Stimulated activated CD4-positive, alpha-beta T cell treated with anti-CD3 and anti-CD28 coated beads, Interleukin-4, amount 100 ng/mL, for 48 hours (primary cell): Measurements from ENCODE around the gene NSUN4.

Source experiments
- DNase-seq, 2 donors: peaks; one replicate each; pipeline ENCODE4 v3.0.0-alpha.2; 2020; ENCODE audit warnings: low read depth in 2 of 2

NSUN4 gene

GRCh38 chr1:46405724-46406123 is 65.1 kb downstream of the NSUN4 start:
- no peak for DNase-seq

DNA sequence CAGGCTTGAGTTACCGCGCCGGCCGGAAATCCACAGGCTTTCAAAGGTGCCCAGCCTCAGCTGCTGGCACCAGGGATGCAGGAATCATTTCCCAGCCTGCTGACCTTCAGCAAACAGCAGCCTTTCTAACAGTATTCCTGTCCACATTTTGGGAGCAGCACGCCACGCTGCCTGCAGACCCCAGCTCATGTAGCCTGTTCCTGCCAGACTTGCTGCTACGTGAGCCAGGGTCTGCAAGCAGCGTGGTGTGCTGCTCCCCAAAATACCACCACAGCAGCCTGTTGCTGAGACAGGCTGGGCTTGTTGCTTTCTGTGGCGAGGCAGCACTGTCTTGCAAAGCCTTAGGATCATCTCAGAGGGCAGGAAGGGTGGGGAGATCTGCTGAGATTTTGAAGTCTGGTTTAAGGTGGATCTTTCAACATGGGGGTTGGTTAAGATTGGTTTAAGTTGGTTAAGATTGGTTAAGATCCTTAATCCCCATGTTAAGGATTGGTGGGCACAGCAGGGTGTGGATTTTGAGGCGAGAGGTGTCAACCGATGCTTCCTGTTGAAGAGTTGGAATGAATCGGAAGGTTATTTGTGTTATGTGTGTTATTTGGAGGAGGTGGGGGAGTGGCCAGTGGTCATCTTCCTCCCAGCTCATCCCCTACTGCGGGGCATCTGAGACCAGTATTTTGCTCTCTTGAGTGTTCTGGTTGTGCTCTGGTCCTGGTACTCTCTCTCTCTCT is 66.4 kb downstream of the NSUN4 start:
- DNase-seq, result no peak

GRCh38 chr1:46407636-46408035 is 67.0 kb downstream of the NSUN4 start:
- no peak for DNase-seq

- DNase-seq, result no peak
Observed at GRCh38 chr1:46408356-46409062, 67.9 kb downstream of the NSUN4 start.

GRCh38 chr1:46409063-46409372 is 68.4 kb downstream of the NSUN4 start:
- no peak for DNase-seq

DNA sequence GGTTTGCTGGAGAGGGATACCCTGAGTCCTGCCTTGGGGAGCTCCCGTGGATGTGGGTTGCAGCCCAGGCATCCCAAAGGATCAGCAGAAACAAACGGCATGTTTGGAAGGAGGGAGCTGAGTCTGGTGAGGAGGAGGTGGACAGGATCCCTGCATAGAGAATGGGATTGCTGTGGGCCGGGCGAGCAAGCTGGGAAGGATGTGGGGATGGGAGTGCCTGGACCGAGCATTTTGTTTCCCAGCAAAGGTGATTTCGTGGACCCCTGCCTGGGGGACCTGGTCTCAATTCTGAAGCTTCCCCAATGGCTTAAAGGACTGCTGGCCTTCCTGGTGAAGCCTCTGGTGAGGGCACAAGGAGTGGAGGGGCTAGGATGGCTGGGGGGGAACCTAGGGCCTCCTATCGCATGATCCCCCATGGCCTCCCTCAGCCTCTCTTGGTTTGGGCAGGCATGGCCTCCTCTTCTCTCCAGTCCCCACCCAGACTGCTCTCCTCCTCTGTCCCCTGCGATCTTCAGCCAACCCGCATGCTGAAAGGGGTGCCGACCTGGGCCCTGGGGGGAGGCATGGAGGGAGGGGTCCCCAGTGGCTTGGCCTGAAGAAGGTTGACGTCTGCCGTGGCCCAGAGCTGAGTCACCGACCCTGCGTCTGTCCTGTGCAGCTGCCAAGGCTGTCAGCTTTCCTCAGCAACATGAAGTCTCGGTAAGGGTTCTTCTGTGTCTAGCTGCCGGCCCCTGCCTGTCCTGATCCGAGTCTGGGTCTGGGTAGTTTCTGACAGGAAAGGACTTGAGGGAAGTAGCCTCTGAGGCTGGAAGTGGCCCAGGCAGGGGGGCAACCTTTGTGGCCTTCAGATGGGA is 69.8 kb downstream of the NSUN4 start:
- DNase-seq, result no peak

DNA sequence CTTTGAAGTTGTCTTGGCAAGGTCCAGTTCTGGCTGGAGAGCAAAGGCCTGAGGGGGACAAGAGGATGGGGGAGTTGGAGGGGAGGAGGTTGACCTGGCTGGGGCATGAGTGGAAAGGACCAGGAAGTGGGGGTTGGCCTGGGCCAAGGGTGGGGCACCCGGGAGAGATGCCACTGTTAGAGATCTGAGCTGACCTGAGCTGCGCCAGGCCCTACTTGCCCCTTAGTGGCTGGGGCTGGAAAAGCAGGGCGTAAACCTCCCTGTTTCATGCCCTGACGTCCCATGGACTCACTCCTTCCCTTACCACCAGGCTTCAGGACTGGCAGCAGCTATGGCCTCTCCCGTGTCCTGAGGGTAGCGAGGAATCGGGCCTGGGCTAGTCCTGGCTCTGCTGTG is 70.4 kb downstream of the NSUN4 start:
- no peak for DNase-seq
